DND-41 (cell line): Measurements from ENCODE around the gene BLZF1.
"Not testable (repeated sequence)": the region's sequence is repeated elsewhere in the genome, so short reads cannot be mapped to it uniquely, and the experiment has no call there.

Experiments used
- ATAC-seq: fragments of 200-7000 bp; cut with Tn5 transposase; 3 replicates; pipeline ENCODE4 v1.9.1; 2021; ENCODE audit warnings: low read depth; ENCODE audit not compliant: insufficient read depth
- DNase-seq: peaks from one replicate; pipeline ENCODE4 v3.0.0-alpha.2; 2020
- H2AFZ ChIP-seq: 2 replicates; pipeline ENCODE4 v1.6.0; 2012; ENCODE audit warnings: low read depth, low read length
- H3K27ac ChIP-seq: 2 replicates; pipeline ENCODE4 v1.5.1; 2012; ENCODE audit warnings: low read length, inconsistent platforms
- H3K27me3 ChIP-seq: fragments of 200-600 bp; sonication (generic); 2 replicates; pipeline ENCODE4 v1.6.0; 2012; ENCODE audit warnings: low read length, mild to moderate bottlenecking, inconsistent platforms; ENCODE audit not compliant: insufficient read depth, poor library complexity
- H3K36me3 ChIP-seq: 2 replicates; pipeline ENCODE4 v1.5.1; 2012; ENCODE audit warnings: low read length, inconsistent platforms; ENCODE audit not compliant: insufficient read depth
- H3K4me1 ChIP-seq: 2 replicates; pipeline ENCODE4 v1.5.1; 2012; ENCODE audit warnings: mild to moderate bottlenecking, low read length; ENCODE audit not compliant: insufficient read depth
- H3K4me2 ChIP-seq: 2 replicates; pipeline ENCODE4 v1.6.0; 2012; ENCODE audit warnings: mild to moderate bottlenecking, moderate library complexity, low read length, inconsistent platforms; ENCODE audit not compliant: insufficient read depth
- H3K4me3 ChIP-seq, 2 experiments: fragments of 200-600 bp in 1 of 2; shearing (Covaris generic) in 1 of 2; 2 replicates each; pipeline ENCODE4 v1.5.1; 2012 to 2016; ENCODE audit warnings: inconsistent platforms in 2 of 2, low read length in 2 of 2, mild to moderate bottlenecking in 2 of 2, low read depth in 1 of 2, moderate library complexity in 1 of 2
- H3K79me2 ChIP-seq: 2 replicates; pipeline ENCODE4 v1.6.0; 2012; ENCODE audit warnings: low read length, inconsistent platforms; ENCODE audit not compliant: insufficient read depth
- H3K9ac ChIP-seq: 2 replicates; pipeline ENCODE4 v1.6.0; 2012; ENCODE audit warnings: low read depth, mild to moderate bottlenecking, inconsistent platforms, low read length, moderate library complexity
- H3K9me3 ChIP-seq: 2 replicates; pipeline ENCODE4 v1.5.1; 2012; ENCODE audit warnings: low read length, moderate library complexity, mild to moderate bottlenecking, inconsistent platforms; ENCODE audit not compliant: insufficient read depth, severe bottlenecking
- H4K20me1 ChIP-seq: 2 replicates; pipeline ENCODE4 v1.6.0; 2012; ENCODE audit warnings: low read length; ENCODE audit not compliant: insufficient read depth
- EZH2 ChIP-seq: IDR thresholded peaks from 3 replicates; pipeline ENCODE4 v1.6.1; 2012; ENCODE audit warnings: borderline replicate concordance, low read depth, mild to moderate bottlenecking, moderate library complexity, low read length, inconsistent platforms; ENCODE audit not compliant: severe bottlenecking
- TF ChIP-seq, protein P1 (sequence below): IDR thresholded peaks from 2 replicates; pipeline ENCODE4 v1.5.1; 2012; ENCODE audit warnings: borderline replicate concordance, low read length, moderate library complexity, mild to moderate bottlenecking; ENCODE audit not compliant: poor library complexity, severe bottlenecking; ENCODE audit errors: extremely low read depth

Gene BLZF1

DNA sequence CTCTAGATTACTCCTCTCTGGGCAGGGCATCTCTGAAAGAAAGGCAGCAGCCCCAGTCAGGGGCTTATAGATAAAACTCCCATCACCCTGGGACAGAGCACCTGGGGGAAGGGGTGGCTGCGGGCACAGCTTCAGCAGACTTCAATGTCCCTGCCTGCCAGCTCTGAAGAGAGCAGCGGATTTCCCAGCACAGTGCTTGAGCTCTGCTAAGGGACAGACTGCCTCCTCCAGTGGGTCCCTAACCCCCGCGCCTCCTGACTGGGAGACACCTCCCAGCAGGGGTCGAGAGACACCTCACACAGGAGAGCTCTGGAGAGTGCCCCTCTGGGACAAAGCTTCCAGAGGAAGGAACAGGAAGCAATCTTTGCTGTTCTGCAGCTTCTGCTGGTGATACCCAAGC lies 40.3 kb downstream of the BLZF1 start:
- ATAC-seq, H3K4me2 ChIP-seq, DNase-seq, H2AFZ ChIP-seq, H3K9ac ChIP-seq, H3K27me3 ChIP-seq, H3K4me3 ChIP-seq, H3K9me3 ChIP-seq, H3K79me2 ChIP-seq, H3K36me3 ChIP-seq, H3K4me1 ChIP-seq, H3K27ac ChIP-seq, H4K20me1 ChIP-seq: not testable (repeated sequence)

DNA sequence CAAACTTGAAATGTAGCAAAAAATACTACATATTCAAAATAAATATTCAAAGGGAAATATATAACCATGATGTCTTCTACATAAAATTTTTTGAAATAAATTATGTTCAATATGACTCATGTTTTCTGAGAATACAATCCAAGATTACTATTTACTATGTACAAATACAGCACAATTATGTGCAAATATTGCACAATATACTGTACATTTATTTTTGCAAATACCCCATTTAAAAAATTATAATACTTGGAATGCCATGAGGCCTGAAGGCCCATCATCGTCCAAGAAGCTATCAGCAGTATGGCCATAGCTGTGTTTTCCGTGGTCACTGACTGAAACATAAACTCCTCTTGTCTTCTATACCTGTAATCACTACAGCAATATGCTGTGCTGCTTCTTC lies 47.0 kb downstream of the BLZF1 start:
- Histone ChIP-seq H3K27me3 (no peaks in the 10 kb centered on the region), H3K36me3 (no peaks in the 10 kb centered on the region), H3K9ac (no peak overlapping the region), H3K27ac (no peak overlapping the region), H3K4me1 (no peaks in the 10 kb centered on the region), H3K4me2 (no peak overlapping the region), H3K4me3 (no peak overlapping the region), H4K20me1 (no peaks in the 10 kb centered on the region), H2AFZ (no peak overlapping the region), H3K79me2 (no peaks in the 10 kb centered on the region), H3K9me3 (no peaks in the 10 kb centered on the region)
- TF ChIP-seq, protein P1, sequence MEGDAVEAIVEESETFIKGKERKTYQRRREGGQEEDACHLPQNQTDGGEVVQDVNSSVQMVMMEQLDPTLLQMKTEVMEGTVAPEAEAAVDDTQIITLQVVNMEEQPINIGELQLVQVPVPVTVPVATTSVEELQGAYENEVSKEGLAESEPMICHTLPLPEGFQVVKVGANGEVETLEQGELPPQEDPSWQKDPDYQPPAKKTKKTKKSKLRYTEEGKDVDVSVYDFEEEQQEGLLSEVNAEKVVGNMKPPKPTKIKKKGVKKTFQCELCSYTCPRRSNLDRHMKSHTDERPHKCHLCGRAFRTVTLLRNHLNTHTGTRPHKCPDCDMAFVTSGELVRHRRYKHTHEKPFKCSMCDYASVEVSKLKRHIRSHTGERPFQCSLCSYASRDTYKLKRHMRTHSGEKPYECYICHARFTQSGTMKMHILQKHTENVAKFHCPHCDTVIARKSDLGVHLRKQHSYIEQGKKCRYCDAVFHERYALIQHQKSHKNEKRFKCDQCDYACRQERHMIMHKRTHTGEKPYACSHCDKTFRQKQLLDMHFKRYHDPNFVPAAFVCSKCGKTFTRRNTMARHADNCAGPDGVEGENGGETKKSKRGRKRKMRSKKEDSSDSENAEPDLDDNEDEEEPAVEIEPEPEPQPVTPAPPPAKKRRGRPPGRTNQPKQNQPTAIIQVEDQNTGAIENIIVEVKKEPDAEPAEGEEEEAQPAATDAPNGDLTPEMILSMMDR: no peak
- TF ChIP-seq EZH2: no peak
- ATAC-seq (no peak), DNase-seq (no peak)

DNA sequence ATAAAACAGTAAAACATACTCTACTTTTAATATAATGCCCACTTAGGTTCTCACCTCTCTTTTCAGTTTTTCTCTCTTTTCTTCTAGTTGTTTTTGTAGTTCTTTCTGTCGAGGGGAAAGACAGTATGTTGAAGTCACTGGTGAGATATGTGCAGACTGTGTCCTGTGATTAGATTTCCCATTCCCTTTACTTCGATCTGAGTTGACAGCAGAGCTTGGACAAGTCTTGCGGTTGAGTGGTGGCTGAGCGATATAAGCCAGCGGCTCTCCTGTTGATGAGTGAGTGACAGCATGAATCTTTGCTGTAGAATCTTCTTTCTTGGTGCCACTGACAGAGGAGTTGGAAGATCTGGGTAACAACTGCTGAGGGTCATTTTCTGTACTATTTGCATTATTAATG lies 53.3 kb downstream of the BLZF1 start:
- Histone ChIP-seq H3K4me2 (no peak overlapping the region), H3K79me2 (no peaks in the 10 kb centered on the region), H3K36me3 (no peaks in the 10 kb centered on the region), H2AFZ (no peak overlapping the region), H3K4me1 (peaks cover 2% of the 10 kb centered on the region; the same call in 1 of the 2 replicates), H3K4me3 (no peak overlapping the region), H3K27me3 (no peaks in the 10 kb centered on the region), H4K20me1 (no peaks in the 10 kb centered on the region), H3K9ac (no peak overlapping the region), H3K9me3 (no peaks in the 10 kb centered on the region), H3K27ac (no peak overlapping the region)
- no peak for DNase-seq
- TF ChIP-seq, protein P1: no peak
- TF ChIP-seq EZH2: no peak
- no peak for ATAC-seq

DNA sequence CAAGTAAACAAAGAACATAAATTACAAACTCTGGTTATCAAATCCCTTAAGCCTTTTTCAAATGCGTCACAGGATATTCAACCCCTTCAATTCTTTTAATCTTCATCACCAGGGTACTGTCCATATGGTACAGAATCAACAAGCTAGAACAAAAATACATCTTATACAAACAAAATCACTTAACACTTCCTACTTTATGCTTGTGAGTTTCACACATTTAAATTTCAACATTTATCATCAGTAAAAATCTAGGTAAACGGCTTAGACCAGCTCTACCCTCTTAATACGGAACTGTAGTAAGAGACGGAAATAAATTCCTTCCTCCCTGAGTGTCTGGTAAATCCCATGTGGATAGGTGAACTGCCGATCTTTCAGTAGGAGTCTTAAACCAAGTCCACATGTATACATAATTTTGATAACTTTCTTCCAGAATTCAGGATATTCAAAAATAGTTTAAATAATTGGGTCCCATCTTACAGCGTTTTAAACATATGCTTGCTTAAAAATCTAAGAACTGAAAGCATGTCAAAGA lies 58.2 kb downstream of the BLZF1 start:
- H4K20me1 ChIP-seq: no peaks in the 10 kb centered on the region
- 0 out of 2 replicates have a peak overlapping the region, but pooled peaks have one; percentile 97 for H2AFZ ChIP-seq
- no peaks in the 10 kb centered on the region for H3K9me3 ChIP-seq
- H3K4me1 ChIP-seq: peaks cover 22% of the 10 kb centered on the region
- H3K4me2 ChIP-seq: peak overlapping the region; percentile 94; the same call in 1 of the 2 replicates
- no peaks in the 10 kb centered on the region for H3K27me3 ChIP-seq
- DNase-seq: no peak
- H3K9ac ChIP-seq: no peak overlapping the region
- H3K36me3 ChIP-seq: no peaks in the 10 kb centered on the region
- no peak overlapping the region; a peak in 1 of 4 replicates for H3K4me3 ChIP-seq
- no peak overlapping the region for H3K27ac ChIP-seq
- no peak for ATAC-seq
- no peak for TF ChIP-seq EZH2
- TF ChIP-seq, protein P1: no peak
- no peaks in the 10 kb centered on the region for H3K79me2 ChIP-seq
